Adipocyte (in vitro differentiated cells): ENCODE measurements around the gene AIG1.
"Not testable (repeated sequence)": the region's sequence is repeated elsewhere in the genome, so short reads cannot be mapped to it uniquely, and the experiment has no call there.

ENCODE experiments used
- DNase-seq: peaks from one replicate; pipeline ENCODE4 v3.0.0-alpha.2; 2015; ENCODE audit warnings: low read depth
- H3K27me3 ChIP-seq: replicated peaks from 2 replicates; pipeline ENCODE4 v1.7.0; 2013; ENCODE audit warnings: mild to moderate bottlenecking, low read length, moderate library complexity; ENCODE audit not compliant: control insufficient read depth, insufficient read depth
- H3K36me3 ChIP-seq: 2 replicates; pipeline ENCODE4 v1.7.0; 2013; ENCODE audit warnings: low read length, mild to moderate bottlenecking, moderate library complexity; ENCODE audit not compliant: control insufficient read depth, insufficient read depth, severe bottlenecking
- H3K4me1 ChIP-seq: 2 replicates; pipeline ENCODE4 v1.7.0; 2013; ENCODE audit warnings: mild to moderate bottlenecking, low read length, moderate library complexity; ENCODE audit not compliant: control insufficient read depth, insufficient read depth
- H3K4me3 ChIP-seq: 2 replicates; pipeline ENCODE4 v1.7.0; 2013; ENCODE audit warnings: mild to moderate bottlenecking, low read length, moderate library complexity
- H3K9ac ChIP-seq: 2 replicates; pipeline ENCODE4 v1.7.0; 2013; ENCODE audit warnings: mild to moderate bottlenecking, low read length, moderate library complexity
- H3K9me3 ChIP-seq: 2 replicates; pipeline ENCODE4 v1.7.0; 2013; ENCODE audit warnings: mild to moderate bottlenecking, low read length, moderate library complexity; ENCODE audit not compliant: control insufficient read depth

The AIG1 gene

DNA sequence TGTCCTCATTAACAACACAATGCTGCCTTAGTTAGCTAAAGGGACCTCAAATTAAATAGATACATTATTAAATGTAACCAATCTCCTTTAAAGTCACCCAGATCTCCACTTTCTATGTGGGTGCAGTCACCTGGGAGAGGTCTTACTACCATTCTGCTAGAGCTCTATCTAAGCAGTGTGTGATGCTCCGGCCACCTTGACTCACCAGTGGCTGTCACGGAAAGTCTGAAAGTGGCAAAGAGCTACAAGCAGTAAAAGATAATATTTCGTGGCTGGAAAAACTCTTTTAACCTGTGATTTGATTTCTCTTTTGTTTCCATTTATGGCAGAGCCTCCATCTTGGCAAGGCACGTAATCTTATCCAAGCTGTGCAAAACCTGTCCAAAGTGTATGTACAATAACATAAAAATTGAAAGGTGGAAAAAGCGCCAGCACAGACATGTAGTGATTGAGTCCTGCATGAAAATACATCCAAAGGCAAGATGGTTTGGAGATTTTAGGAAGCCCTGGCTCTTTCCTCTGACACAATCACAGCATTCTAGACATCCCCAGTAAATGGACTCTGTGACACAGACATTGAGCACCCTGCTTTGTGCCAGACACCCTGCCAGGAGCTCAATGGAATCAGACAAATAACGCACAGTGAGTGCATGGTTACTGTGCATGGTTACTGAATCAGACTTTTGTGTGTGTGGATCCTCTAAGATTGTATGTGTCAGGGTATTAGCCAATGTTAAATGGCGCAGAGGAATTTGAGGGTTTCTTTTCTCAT, 273.2 kb downstream of the AIG1 start:
- Histone ChIP-seq H3K27me3 (no peaks in the 10 kb centered on the region), H3K4me3 (no peak overlapping the region), H3K9me3 (no peaks in the 10 kb centered on the region), H3K9ac (no peak overlapping the region), H3K36me3 (peaks cover 4% of the 10 kb centered on the region), H3K4me1 (peaks cover 7% of the 10 kb centered on the region)
- DNase-seq, result no peak

DNA sequence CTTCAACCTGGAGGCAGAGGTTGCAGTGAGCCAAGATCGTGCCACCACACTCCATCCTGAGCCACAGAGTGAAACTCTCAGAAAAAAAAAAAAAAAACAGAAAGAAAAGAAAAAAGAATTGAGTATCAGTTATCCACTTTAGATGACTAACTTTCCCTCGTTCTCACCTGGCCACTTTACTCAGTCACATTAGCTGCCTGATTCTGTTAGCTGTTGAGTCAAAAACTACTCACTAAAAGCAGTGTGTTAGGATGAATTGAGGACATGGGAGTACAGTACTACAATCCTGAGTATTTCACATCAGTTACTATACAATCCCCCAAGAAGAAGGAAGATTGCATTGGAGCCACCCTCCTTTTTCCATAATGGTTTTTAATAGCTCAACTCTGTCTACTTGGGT, 275.2 kb downstream of the AIG1 start:
- Histone ChIP-seq H3K9ac (no peak overlapping the region), H3K9me3 (no peaks in the 10 kb centered on the region), H3K36me3 (peaks cover 4% of the 10 kb centered on the region), H3K4me1 (peaks cover 7% of the 10 kb centered on the region), H3K4me3 (no peak overlapping the region), H3K27me3 (no peaks in the 10 kb centered on the region)
- no peak for DNase-seq

DNA sequence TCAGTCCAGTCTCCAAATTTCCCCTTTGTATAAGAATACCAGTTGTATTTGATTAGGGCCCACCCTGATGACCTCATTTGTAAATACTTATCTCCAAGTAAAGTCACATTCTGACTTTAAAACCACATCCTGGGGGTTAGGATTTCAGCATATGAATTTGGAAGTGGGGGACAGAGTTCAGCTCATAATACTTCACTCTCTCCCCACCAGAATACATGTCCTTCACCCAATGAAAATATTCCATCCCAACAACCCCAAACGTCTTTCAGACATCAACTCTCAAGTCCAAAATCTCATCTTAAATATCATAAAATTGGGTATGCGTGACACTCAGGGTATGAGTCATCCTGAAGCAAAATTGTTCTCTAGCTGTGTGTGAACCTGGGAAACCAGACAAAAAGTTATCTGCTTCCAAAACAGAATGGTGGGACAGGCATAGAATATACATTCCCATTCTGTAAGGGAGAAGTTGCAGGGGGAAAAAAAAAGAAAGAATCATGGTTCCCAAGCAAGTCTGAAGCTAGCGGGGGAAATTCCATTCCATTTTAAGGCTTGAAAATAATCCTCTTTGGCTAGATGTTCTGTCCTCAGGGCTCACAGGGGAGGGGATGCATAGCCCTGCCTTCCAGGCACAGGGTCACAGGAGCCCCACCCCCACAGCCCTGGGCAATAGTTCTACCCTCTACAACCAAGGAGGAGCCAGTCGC, 275.9 kb downstream of the AIG1 start:
- Histone ChIP-seq H3K36me3 (peaks cover 4% of the 10 kb centered on the region), H3K4me3 (no peak overlapping the region), H3K9me3 (no peaks in the 10 kb centered on the region), H3K9ac (no peak overlapping the region), H3K4me1 (peaks cover 7% of the 10 kb centered on the region), H3K27me3 (no peaks in the 10 kb centered on the region)
- DNase-seq, result peak; percentile 56

DNA sequence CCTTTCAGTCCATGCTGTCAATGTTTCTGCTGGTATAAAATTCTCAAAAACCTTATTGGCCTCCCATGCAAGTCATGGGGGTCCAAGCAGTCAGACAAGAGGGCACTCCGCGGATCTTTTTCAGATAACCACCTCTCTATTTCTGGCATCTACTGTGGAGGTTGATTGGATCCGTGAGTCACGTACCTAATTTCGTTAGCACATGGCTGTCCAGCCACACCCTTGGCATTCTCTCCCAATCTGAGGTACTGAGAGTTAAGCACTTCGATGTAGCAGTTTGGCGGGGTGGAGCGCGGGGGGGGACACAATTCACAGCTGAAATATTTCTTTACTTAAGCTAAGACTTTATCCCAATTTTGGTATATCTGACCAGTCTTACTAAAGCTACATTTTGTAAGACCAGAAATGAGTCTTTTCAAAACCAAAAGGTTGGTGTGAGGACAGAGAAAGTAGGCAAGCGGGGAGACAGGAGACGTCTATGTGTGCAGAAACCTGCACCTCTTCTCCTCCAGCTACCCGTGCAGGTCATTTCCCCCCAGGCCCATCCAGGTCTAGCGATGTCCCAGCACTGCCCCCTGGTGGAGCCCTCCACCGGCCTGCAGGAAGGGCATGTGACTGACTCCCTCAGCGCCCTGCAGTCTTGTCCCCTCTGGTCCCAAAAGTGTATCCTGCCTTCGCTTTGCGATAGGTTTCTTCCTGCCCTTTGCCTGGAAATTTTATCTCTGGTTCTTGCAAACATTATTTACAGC, 276.7 kb downstream of the AIG1 start:
- Histone ChIP-seq H3K27me3 (no peaks in the 10 kb centered on the region), H3K4me1 (peaks cover 4% of the 10 kb centered on the region), H3K36me3 (peaks cover 4% of the 10 kb centered on the region), H3K9me3 (no peaks in the 10 kb centered on the region), H3K4me3 (no peak overlapping the region), H3K9ac (no peak overlapping the region)
- no peak for DNase-seq

DNA sequence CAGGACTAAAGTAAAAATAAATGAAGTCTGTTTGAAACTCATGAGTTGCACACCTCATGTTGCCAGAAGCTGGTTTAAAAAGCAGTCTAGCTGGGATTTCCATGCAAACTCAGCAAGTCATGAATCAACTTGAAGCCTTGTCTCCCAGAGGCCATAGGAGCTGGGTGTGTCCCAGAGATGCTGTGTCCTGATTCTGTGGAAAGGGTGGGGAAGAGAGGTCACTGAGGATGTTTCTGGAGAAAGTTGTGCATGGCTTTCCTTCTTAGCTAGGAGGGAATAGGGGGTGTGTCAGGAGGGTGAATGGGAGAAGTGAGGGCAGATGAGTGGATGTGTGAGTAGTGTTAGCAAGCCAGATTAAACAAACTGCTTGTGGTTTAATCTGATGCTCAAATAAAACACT, 278.5 kb downstream of the AIG1 start:
- Histone ChIP-seq H3K4me3 (no peak overlapping the region), H3K27me3 (no peaks in the 10 kb centered on the region), H3K36me3 (peaks cover under 1% of the 10 kb centered on the region), H3K4me1 (no peaks in the 10 kb centered on the region), H3K9ac (no peak overlapping the region), H3K9me3 (no peaks in the 10 kb centered on the region)
- DNase-seq, result no peak

DNA sequence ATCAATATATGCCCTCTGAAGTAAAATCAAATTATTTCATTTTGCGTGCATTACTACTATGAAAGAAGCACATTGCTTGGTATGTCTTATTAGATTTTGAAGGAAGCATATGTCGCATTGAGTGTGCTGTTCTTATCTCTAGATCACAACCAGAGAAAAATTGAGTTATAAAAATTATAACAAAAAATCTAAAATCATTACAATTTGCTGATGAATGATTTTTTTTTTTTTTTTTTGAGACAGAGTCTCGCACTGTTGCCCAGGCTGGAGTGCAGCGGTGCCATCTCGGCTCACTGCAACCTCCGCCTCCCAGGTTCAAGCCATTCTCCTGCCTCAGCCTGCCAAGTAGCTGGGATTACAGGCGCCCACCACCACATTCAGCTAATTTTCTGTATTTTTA, 284.8 kb downstream of the AIG1 start:
- not testable (repeated sequence) for H3K9ac ChIP-seq, H3K27me3 ChIP-seq, H3K4me3 ChIP-seq, DNase-seq, H3K9me3 ChIP-seq, H3K36me3 ChIP-seq
- peaks cover 29% of the 10 kb centered on the region for H3K4me1 ChIP-seq

DNA sequence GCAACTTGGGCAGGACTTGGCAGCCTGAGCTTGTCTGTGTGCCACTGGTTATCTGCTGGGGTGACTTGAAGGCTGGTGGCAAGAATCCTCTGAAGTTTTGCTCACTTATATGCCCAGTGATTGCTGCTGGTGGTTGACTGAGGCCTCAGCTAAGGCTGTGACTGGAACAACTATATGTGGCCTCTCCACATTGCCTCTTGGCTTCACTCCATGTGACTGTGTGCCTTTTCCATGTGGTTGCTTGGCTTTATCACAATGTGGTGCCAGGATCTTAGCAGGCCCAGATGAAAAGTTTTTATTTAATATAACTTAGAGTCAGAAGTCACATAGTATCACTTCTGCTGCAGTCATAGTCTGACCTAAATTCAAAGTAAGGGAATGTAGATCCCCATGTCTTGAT, 285.3 kb downstream of the AIG1 start:
- H3K27me3 ChIP-seq, result no peaks in the 10 kb centered on the region

DNA sequence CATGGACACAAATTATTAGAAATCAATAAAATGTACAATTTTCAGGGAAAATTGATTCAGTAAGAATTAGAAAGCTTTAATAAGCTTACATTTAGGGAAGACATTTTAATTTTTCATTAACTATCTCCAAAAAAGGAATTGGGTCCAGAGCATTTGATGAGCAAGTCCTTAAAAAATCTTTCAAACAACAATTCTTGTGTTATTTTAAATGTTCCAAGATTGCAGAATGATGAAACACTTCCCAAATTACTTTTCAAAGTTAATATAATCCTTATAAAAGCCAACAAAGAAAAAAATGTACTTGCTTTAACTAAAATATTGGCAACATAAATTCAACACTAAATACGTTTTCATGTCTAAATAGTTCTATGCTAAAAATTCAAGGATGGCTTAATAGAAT, 287.8 kb downstream of the AIG1 start:
- Histone ChIP-seq H3K9me3 (no peaks in the 10 kb centered on the region), H3K36me3 (no peaks in the 10 kb centered on the region), H3K27me3 (no peaks in the 10 kb centered on the region), H3K4me3 (no peak overlapping the region), H3K9ac (peak overlapping the region; percentile 19), H3K4me1 (peaks cover 29% of the 10 kb centered on the region)
- DNase-seq, result peak; percentile 57

More for the DNA sequence above, 285.3 kb downstream of the AIG1 start:
- Histone ChIP-seq H3K4me3 (no peak overlapping the region), H3K4me1 (peaks cover 29% of the 10 kb centered on the region), H3K9ac (no peak overlapping the region), H3K36me3 (no peaks in the 10 kb centered on the region), H3K9me3 (no peaks in the 10 kb centered on the region)
- peak; percentile 15 for DNase-seq

DNA sequence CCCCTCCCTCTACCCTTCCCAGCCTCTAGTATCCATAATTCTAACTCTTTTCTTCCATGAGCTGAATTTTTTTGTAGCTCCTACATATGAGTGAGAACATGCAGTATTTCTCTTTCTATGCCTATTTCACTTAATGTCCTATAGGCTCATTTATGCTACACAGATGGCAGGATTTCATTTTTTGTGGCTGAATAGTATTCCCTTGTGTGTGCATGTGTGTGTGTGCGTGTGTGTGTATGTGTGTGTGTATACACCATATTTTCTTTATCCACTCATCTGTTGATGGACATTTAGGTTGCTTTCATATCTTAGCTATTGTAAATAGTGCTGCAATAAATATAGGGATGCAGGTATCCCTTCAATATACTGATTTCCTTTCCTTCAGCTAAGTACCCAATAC, 288.8 kb downstream of the AIG1 start:
- H3K9me3 ChIP-seq, result no peaks in the 10 kb centered on the region
- H3K9ac ChIP-seq, result no peak overlapping the region
- no peak for DNase-seq
- no peak overlapping the region for H3K4me3 ChIP-seq
- peaks cover 29% of the 10 kb centered on the region for H3K4me1 ChIP-seq
- no peaks in the 10 kb centered on the region for H3K27me3 ChIP-seq
- no peaks in the 10 kb centered on the region for H3K36me3 ChIP-seq

DNA sequence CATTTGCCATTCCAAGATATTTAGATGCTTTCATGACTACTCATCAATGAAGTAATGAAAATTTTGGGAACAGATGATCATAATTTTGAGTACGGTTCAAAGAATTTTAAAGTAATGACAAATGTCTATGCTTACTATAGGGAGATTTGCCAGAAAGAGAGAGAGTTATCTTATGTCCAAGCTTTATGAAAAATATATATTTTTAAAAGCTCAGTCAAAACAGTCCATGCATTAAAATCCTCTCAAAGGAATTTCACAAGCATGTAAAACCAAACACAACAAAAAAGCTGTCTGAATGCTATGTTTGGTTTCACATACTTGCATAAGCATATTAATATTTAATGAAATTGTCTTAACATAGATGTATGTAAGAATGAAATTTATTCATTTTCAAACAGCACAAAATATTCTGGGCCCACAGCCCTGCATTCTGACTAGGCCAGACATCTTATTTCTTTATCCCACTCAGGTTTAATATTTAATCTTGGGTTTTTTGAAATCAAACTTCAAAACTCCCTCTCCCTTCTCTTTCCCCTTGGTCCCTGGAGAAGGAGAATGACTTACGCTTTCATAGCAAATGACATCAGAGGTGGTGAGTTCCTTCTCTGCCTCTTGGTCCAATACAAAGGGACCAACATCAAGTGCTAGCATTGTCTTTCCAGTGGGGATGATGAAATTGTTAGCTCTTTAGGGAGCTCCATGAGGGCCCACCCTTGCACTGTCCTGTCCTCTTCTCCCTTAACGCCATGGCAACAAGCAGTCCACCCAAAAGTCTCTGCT, 295.6 kb downstream of the AIG1 start:
- Histone ChIP-seq H3K36me3 (no peaks in the 10 kb centered on the region), H3K27me3 (no peaks in the 10 kb centered on the region), H3K9ac (no peak overlapping the region), H3K4me3 (no peak overlapping the region), H3K4me1 (peaks cover 17% of the 10 kb centered on the region), H3K9me3 (no peaks in the 10 kb centered on the region)
- no peak for DNase-seq

DNA sequence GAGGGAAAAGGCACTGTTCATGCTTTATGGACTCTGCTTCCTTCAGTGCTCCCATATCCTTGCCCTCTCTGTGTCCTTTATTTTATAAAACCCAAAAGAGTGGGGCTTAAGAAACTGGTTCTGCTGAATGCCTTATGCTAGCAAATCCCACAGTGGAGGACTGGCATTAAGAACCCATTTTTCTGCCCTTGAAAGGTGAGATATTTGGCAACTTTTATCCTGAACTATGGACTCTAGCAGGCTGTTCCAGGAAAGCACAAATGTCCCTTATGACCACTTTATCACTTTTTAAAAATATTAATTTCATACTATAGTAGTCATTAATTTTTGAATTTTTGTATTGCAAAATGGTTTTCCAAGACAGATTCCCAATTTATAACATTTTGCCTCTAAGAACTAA, 296.5 kb downstream of the AIG1 start:
- no peaks in the 10 kb centered on the region for H3K36me3 ChIP-seq
- H3K9ac ChIP-seq, result peak overlapping the region; percentile 19
- DNase-seq, result no peak
- peaks cover 17% of the 10 kb centered on the region for H3K4me1 ChIP-seq
- H3K9me3 ChIP-seq, result no peaks in the 10 kb centered on the region
- H3K4me3 ChIP-seq, result no peak overlapping the region
- no peaks in the 10 kb centered on the region for H3K27me3 ChIP-seq
